KBM-7 (cell line): ENCODE results near the gene XXYLT1.
"Not testable (repeated sequence)": the region's sequence is repeated elsewhere in the genome, so short reads cannot be mapped to it uniquely, and the experiment has no call there.

Source experiments
- DNase-seq: peaks from one replicate; pipeline ENCODE4 v3.0.0-alpha.2; 2015
- in situ Hi-C: fragments of 300-500 bp; cut with MboI; formaldehyde crosslinking; loops from 2 replicates; pipeline ENCODE4 v1.14.3; 2020; ENCODE audit warnings: low sequenced_read_pairs, low pct_unique_long_range_greater_than_20kb, mixed read lengths

XXYLT1 gene

DNA sequence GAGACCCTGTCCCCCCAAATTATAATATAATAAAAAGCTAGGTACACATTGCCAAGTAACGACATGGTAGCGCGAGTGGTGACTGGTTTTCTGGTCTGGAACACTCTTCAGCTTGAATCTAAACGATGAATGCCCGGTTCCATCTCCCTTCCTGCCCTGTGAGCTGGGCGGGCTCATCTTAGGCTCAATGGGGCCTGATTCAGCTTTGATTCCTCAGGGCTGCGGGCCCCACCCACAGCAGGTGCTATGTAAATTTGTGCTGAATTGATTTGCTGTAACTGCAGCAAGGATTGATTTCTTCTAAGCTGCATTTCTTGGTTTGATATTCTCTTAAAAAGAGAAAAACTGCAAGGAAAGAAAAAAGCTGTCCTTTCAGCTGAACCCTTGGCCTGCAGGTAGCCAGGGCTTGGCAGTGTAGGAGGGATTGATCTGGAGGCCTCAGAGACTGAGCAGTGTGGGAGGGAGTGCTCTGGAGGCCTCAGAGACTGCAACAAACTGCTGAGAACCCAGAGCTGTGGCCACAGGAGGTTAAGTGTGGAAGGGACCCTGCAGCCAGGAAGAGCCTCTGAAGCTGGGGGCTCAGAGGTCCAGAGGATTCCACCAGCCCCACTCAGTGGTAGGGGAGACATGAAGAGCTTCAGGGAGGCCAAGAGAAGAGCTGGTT, 231.6 kb downstream of the XXYLT1 start:
- in situ Hi-C loops = no loop called here
- DNase-seq = no peak

- in situ Hi-C loops = no loop called here
Measured at GRCh38 chr3:195038161-195038560, 232.8 kb downstream of the XXYLT1 start.

DNA sequence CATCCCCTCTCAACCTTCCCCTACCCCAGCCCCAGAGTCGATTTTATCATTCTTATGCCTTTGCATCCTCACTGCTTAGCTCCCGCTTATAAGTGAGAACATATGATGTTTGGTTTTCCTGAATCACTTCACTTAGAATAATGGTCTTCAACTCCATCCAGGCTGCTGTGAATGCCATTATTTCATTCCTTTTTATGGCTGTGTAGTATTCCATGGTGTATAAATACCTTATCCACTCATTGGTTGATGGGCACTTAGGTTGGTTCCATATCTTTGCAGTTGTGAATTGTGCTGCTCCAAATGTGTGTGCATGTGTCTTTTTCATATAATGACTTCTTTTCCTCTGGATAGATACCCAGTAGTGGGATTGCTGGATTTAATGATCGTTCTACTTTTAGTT, 233.4 kb downstream of the XXYLT1 start:
- DNase-seq, in situ Hi-C loops: not testable (repeated sequence)

More at GRCh38 chr3:195038161-195038560, 232.8 kb downstream of the XXYLT1 start:
- no peak for DNase-seq

- DNase-seq = no peak
- in situ Hi-C loops = no loop called here
Measured at GRCh38 chr3:195036974-195037373, 234.0 kb downstream of the XXYLT1 start.

DNA sequence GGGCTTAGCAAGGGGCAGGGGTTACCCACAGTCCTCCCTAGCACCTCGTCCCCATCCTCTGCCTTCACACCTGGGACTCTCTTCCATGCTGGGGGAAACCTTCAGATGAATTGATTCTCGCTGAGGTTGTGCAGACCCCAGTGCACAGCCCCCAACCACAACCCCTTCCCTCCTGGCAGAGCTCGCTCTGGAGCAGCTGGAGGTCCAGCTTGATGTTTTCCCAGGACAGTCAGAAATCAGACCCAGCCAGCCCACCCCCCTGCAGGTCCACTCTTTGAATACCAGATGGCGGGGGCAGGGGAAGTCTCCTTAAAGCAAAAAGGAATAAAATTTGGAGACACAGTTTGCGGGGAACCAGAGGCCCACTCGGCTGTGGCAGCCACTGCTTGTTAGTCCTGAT, 234.4 kb downstream of the XXYLT1 start:
- in situ Hi-C loops = no loop called here
- DNase-seq = no peak

GRCh38 chr3:195036203-195036505, 234.8 kb downstream of the XXYLT1 start:
- in situ Hi-C loops = no loop called here
- no peak for DNase-seq

DNA sequence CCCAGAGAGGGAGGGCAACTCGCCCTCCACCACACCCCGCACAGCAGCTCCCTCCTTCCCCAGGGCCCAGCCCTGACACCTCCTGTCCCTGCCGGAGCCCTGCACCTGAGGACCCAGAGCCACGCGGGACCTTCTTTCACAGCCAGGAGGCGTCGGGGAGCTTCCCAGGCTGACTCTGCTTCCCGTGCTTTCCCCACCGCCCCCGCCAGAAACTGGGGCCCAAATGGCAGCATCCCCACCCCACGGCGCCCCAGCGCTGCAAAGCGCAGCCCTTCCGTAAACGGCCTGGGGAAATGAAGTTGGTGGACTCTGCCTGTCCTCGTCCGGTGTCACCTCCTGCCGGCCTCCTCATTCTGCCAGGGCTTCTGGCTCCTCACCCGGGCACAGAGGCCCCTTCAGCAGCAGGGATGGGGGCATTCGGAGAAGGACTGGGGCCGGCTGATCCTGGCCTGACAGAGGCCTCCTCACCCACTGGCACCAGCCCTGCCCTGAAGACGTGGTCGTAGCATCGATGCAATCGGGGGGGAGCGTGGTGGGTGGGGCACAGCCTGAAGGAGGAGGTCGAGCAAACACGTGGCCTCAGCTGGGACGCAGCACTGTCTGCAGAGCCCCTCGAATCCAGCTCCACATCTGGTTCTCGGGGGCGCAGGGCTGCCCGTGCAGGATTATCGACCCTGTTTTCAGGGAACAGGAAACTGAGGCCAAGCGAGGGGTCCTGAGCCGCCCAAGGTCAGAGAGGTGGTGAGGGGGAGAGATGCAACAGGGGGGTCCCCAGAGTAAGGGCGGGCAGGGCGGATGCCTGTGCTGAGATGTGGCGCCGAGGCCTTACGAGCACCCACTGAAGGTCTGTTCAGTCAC, 235.4 kb downstream of the XXYLT1 start:
- in situ Hi-C loops = no loop called here
- DNase-seq = peak; percentile 18

DNA sequence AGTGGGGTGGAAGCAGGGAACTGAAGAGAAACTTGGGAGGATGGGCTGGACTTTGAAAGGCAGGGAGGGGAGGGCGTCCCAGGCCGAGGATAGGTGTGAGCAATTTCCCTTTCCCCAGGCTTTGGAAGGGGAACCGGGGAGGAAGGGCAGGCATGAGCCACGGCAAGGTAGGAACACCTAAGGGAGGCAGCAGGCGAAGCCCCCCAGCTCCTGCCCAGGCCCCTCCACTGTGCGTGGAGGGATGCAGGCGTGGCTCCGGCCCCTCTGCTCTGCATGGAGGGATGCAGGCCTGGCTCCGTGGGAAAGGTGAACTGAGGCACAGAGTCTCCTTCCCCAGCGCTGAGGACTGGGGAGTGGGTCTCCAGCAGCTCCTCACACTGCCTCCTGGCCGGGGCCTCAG, 236.4 kb downstream of the XXYLT1 start:
- in situ Hi-C loops = no loop called here
- no peak for DNase-seq

DNA sequence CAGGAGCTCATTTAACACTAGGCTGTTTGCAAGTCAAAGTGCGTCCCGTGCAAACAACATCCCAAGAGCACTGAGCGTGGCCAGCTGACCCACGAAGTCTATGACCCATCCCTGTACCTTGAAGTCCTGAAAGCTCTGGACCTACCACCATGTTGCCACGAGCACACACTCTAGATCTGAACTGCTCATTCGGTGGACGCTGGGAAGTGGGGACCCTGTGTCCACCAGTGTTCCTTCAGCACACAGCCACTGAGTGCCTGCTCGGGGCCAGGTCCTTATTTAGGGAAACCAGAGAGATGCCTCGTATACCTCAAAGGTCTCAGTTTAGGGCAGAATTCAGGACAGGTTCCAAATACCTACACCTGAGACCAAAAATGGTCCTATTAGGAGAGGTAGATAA, 236.9 kb downstream of the XXYLT1 start:
- in situ Hi-C loops = no loop called here

GRCh38 chr3:195033531-195034091, 237.3 kb downstream of the XXYLT1 start:
- in situ Hi-C loops = no loop called here
- DNase-seq = no peak

More for the DNA sequence above, 236.9 kb downstream of the XXYLT1 start:
- no peak for DNase-seq

GRCh38 chr3:195032955-195033354, 238.0 kb downstream of the XXYLT1 start:
- DNase-seq = no peak
- in situ Hi-C loops = no loop called here

DNA sequence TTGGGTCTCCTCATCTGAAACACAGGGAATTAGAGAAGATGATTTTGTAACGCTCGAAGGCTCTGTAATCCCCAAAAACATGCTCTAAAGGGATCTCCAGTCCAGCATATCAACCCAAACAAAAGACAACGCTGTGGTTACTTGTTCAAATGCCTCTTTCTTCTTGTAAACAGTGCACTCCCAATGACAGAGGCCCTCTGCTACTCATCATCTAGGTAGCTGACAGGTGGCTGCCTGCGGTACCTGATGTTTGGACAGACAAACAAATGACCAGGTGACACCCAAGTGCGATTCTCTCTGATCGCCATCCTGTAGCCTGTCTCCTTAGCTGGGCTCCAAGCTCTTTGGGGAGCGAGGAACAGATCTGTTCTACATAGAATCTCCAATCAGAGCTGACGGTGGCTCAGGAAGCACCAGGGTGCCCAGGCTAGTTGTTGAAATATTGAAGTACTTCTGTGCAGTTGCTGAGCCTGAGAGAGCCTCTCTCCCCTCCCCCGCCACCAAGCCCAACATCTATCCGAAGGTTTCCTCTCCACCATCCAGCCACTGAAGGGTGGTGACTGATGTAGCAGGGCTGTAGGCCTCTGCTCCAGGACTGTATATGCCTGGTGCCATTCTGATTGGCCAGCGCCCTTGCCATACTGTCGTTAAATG, 238.7 kb downstream of the XXYLT1 start:
- in situ Hi-C loops = no loop called here
- no peak for DNase-seq

- in situ Hi-C loops = no loop called here
- DNase-seq = no peak
Measured at GRCh38 chr3:195031574-195032003, 239.4 kb downstream of the XXYLT1 start.

- in situ Hi-C loops = no loop called here
- no peak for DNase-seq
Measured at GRCh38 chr3:195030791-195031321, 240.1 kb downstream of the XXYLT1 start.

GRCh38 chr3:195028877-195029606, 241.9 kb downstream of the XXYLT1 start:
- no peak for DNase-seq
- in situ Hi-C loops = no loop called here

DNA sequence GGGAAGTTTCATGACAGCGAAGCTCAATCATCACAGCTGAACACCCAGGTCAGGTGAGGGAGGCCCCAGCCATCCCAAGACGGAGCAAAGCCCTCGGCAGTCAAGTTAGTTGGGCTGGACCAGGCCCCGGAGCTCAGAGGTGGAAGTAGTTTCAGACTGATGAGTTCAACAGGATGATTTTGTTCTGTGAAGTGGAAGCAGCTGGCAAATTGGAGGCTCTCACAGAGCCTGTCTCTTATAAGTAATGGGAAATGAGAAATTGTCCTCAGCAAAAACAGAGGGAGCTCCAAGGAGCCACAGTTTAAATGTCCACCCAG, 245.1 kb downstream of the XXYLT1 start:
- in situ Hi-C loops = no loop called here
- no peak for DNase-seq

DNA sequence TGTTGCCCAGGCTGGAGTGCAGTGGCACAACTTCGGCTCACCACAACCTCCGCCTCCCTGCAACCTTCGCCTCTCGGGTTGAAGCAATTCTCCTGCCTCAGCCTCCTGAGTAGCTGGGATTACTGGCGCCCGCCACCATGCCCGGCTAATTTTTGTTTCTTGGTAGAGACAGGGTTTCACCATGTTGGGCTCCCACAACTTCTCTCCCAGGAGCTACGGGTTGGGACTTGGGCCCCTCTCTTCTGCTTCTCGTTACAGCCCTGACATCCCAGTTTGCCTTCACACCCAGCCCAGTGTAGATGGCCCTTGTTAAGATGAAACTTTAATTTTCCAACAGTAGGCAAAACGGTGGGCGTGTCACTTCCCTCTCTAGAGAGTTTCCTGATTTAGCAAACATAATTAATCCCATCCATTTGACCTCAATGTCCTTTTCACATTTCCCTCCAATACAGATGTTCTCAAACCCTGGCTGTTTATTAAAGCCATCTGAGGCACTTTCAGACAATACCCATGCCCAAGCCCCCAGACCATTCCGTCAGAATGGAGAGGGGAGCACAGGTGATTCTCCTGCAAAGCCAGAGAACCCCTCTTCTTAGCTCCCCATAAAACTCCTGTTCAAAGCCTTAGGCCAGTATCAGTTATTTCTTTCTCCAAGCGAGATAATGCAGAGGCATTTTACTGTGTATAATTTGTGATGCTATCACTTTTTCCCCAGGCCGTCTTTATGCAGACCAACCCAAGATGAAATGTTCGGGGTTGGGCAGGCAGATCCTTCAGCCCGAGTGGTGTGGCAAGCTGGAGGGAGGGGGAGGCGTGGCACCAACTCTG, 245.7 kb downstream of the XXYLT1 start:
- DNase-seq = no peak
- in situ Hi-C loops = no loop called here

- no peak for DNase-seq
- in situ Hi-C loops = no loop called here
Measured at GRCh38 chr3:195023989-195024388, 247.0 kb downstream of the XXYLT1 start.
